SK-N-MC (cell line): ENCODE results near the gene H2BK1.

ENCODE experiments used
- DNase-seq: peaks from one replicate; pipeline ENCODE4 v3.0.0-alpha.2; 2011; ENCODE audit warnings: low read depth, low spot score
- H3K27ac ChIP-seq: fragments of 200-600 bp; sonication (generic); 2 replicates; pipeline ENCODE4 v1.5.1; 2016; ENCODE audit warnings: mixed run types
- H3K36me3 ChIP-seq: fragments of 200-600 bp; sonication (generic); 2 replicates; pipeline ENCODE4 v1.6.1; 2017; ENCODE audit warnings: antibody characterized with exemption, low read length, mixed read lengths; ENCODE audit not compliant: insufficient read depth
- H3K4me3 ChIP-seq: fragments of 200-600 bp; sonication (generic); 2 replicates; pipeline ENCODE4 v1.5.1; 2016
- H3K9ac ChIP-seq: fragments of 200-600 bp; sonication (generic); 2 replicates; pipeline ENCODE4 v1.8.0; 2017; ENCODE audit warnings: mixed run types, mixed read lengths; ENCODE audit not compliant: insufficient read length
- H3K9me3 ChIP-seq: fragments of 200-600 bp; sonication (generic); 2 replicates; pipeline ENCODE4 v1.6.1; 2017; ENCODE audit warnings: low read depth, mild to moderate bottlenecking, antibody characterized with exemption, low read length, moderate library complexity, mixed read lengths
- EZH2 ChIP-seq: fragments of 200-600 bp; sonication (generic); IDR thresholded peaks from one replicate; pipeline ENCODE4 v1.6.1; 2017; ENCODE audit warnings: antibody characterized with exemption
- FOXP2 ChIP-seq: optimal IDR thresholded peaks from 2 replicates; pipeline ENCODE3; 2011; ENCODE audit warnings: mild to moderate bottlenecking, moderate library complexity; ENCODE audit not compliant: insufficient read depth; ENCODE audit errors: extremely low read length, control extremely low read depth
- POLR2AphosphoS5 ChIP-seq: IDR thresholded peaks from 2 replicates; pipeline ENCODE4 v1.6.1; 2012; ENCODE audit warnings: mild to moderate bottlenecking, low read depth, low read length, borderline replicate concordance

H2BK1 gene

GRCh38 chr7:151210087-151210854 lies at the start of gene H2BK1:
Gene H2BK1, minus strand, starts transcription at chr7:151210488. Its CDS starts 170 bp downstream, at chr7:151210318.
- H3K4me3 ChIP-seq = no peak within 1 kb of the TSS
- no peak for TF ChIP-seq EZH2
- H3K36me3 ChIP-seq = peaks cover 22% of the 10 kb centered on the region
- DNase-seq = no peak
- H3K27ac ChIP-seq = no peak within 1 kb of the TSS
- no peaks in the 10 kb centered on the region for H3K9me3 ChIP-seq
- no peak within 1 kb of the TSS for H3K9ac ChIP-seq

GRCh38 chr7:151257990-151258389 lies 47.7 kb upstream of the H2BK1 start:
- H3K9me3 ChIP-seq = no peaks in the 10 kb centered on the region
- DNase-seq = no peak
- H3K36me3 ChIP-seq = no peaks in the 10 kb centered on the region
- TF ChIP-seq EZH2 (no peak), FOXP2 (no peak), POLR2AphosphoS5 (no peak)
- no peak overlapping the region for H3K9ac ChIP-seq
- H3K4me3 ChIP-seq = no peak overlapping the region
- no peak overlapping the region for H3K27ac ChIP-seq

- Histone ChIP-seq H3K27ac (no peak overlapping the region), H3K4me3 (no peak overlapping the region), H3K9me3 (no peaks in the 10 kb centered on the region), H3K36me3 (no peaks in the 10 kb centered on the region), H3K9ac (no peak overlapping the region)
- no peak for DNase-seq
- no peak for TF ChIP-seq POLR2AphosphoS5
- no peak for TF ChIP-seq EZH2
Observed at GRCh38 chr7:151256410-151257045, 46.2 kb upstream of the H2BK1 start.

- no peak overlapping the region for H3K9ac ChIP-seq
- no peaks in the 10 kb centered on the region for H3K36me3 ChIP-seq
- no peak for DNase-seq
- TF ChIP-seq FOXP2 = no peak
- no peak for TF ChIP-seq EZH2
- no peak overlapping the region for H3K27ac ChIP-seq
- no peaks in the 10 kb centered on the region for H3K9me3 ChIP-seq
- no peak overlapping the region for H3K4me3 ChIP-seq
Observed at GRCh38 chr7:151255390-151255789, 45.1 kb upstream of the H2BK1 start.

GRCh38 chr7:151254851-151255250 lies 44.6 kb upstream of the H2BK1 start:
- Histone ChIP-seq H3K9ac (no peak overlapping the region), H3K9me3 (no peaks in the 10 kb centered on the region), H3K27ac (no peak overlapping the region), H3K36me3 (no peaks in the 10 kb centered on the region), H3K4me3 (no peak overlapping the region)
- TF ChIP-seq EZH2 (no peak), POLR2AphosphoS5 (no peak), FOXP2 (no peak)
- DNase-seq = no peak

GRCh38 chr7:151254316-151254715 lies 44.0 kb upstream of the H2BK1 start:
- TF ChIP-seq FOXP2 (no peak), POLR2AphosphoS5 (no peak), EZH2 (no peak)
- H3K27ac ChIP-seq = no peak overlapping the region
- no peak overlapping the region for H3K4me3 ChIP-seq
- H3K36me3 ChIP-seq = no peaks in the 10 kb centered on the region
- no peaks in the 10 kb centered on the region for H3K9me3 ChIP-seq
- H3K9ac ChIP-seq = no peak overlapping the region
- DNase-seq = no peak

- no peak overlapping the region for H3K4me3 ChIP-seq
- no peaks in the 10 kb centered on the region for H3K36me3 ChIP-seq
- no peak for TF ChIP-seq FOXP2
- TF ChIP-seq EZH2 = no peak
- no peak for TF ChIP-seq POLR2AphosphoS5
- DNase-seq = no peak
- no peaks in the 10 kb centered on the region for H3K9me3 ChIP-seq
- no peak overlapping the region for H3K27ac ChIP-seq
- H3K9ac ChIP-seq = no peak overlapping the region
Observed at GRCh38 chr7:151252961-151253711, 42.8 kb upstream of the H2BK1 start.

GRCh38 chr7:151252561-151252835 lies 42.2 kb upstream of the H2BK1 start:
- TF ChIP-seq EZH2 (no peak), FOXP2 (no peak), POLR2AphosphoS5 (no peak)
- no peak for DNase-seq
- Histone ChIP-seq H3K9ac (no peak overlapping the region), H3K4me3 (no peak overlapping the region), H3K36me3 (no peaks in the 10 kb centered on the region), H3K9me3 (no peaks in the 10 kb centered on the region), H3K27ac (no peak overlapping the region)
